GM18499 (cell line): Measurements from ENCODE around the gene ABCC3.

Source experiments
- ATAC-seq: cut with Tn5 transposase; IDR thresholded peaks from one replicate; pipeline ENCODE4 v1.9.1; 2021; ENCODE audit warnings: moderate number of reproducible peaks; ENCODE audit not compliant: insufficient read depth, unreplicated experiment

Gene ABCC3

GRCh38 chr17:50605429-50605828 lies 29.3 kb upstream of the ABCC3 start:
- no peak for ATAC-seq

GRCh38 chr17:50607522-50608175 lies 27.0 kb upstream of the ABCC3 start:
- no peak for ATAC-seq

- ATAC-seq: no peak
These were observed 25.8 kb upstream of the ABCC3 start for GRCh38 chr17:50608700-50609379.

GRCh38 chr17:50609380-50610074 lies 25.2 kb upstream of the ABCC3 start:
- no peak for ATAC-seq

GRCh38 chr17:50611634-50612033 lies 23.0 kb upstream of the ABCC3 start:
- ATAC-seq: no peak

- ATAC-seq: no peak
These were observed 22.4 kb upstream of the ABCC3 start for GRCh38 chr17:50612281-50612680.

- ATAC-seq: no peak
These were observed 21.4 kb upstream of the ABCC3 start for GRCh38 chr17:50613007-50613992.

- no peak for ATAC-seq
These were observed 20.1 kb upstream of the ABCC3 start for GRCh38 chr17:50614471-50615051.

GRCh38 chr17:50615828-50616227 lies 18.9 kb upstream of the ABCC3 start:
- ATAC-seq: no peak

GRCh38 chr17:50618300-50618699 lies 16.4 kb upstream of the ABCC3 start:
- no peak for ATAC-seq

- ATAC-seq: no peak
These were observed 15.7 kb upstream of the ABCC3 start for GRCh38 chr17:50618941-50619340.

- no peak for ATAC-seq
These were observed 15.2 kb upstream of the ABCC3 start for GRCh38 chr17:50619489-50619888.

- no peak for ATAC-seq
These were observed 14.4 kb upstream of the ABCC3 start for GRCh38 chr17:50620237-50620636.

- no peak for ATAC-seq
These were observed 13.8 kb upstream of the ABCC3 start for GRCh38 chr17:50620858-50621257.

- ATAC-seq: no peak
These were observed 13.1 kb upstream of the ABCC3 start for GRCh38 chr17:50621574-50622031.

GRCh38 chr17:50624321-50624934 lies 10.3 kb upstream of the ABCC3 start:
- ATAC-seq: no peak

GRCh38 chr17:50625032-50625871 lies 9.4 kb upstream of the ABCC3 start:
- no peak for ATAC-seq

GRCh38 chr17:50626037-50626574 lies 8.6 kb upstream of the ABCC3 start:
- no peak for ATAC-seq
